SU-DHL-6 (cell line): ENCODE data around the gene RCAN3.

Source experiments
- EZH2phosphoT487 ChIP-seq: fragments of 200-600 bp; sonication (generic), shearing (Covaris generic); conservative IDR thresholded peaks from 2 replicates; pipeline ENCODE4 v1.6.1; 2018; ENCODE audit warnings: mild to moderate bottlenecking, antibody characterized with exemption, low read length, moderate library complexity, mixed read lengths
- TF ChIP-seq, protein P1 (sequence below): fragments of 200-600 bp; sonication (generic); IDR thresholded peaks from one replicate; pipeline ENCODE4 v1.5.1; 2017; ENCODE audit warnings: antibody characterized with exemption, mild to moderate bottlenecking, low read length, moderate library complexity; ENCODE audit not compliant: insufficient read depth, poor library complexity, severe bottlenecking

DNA sequence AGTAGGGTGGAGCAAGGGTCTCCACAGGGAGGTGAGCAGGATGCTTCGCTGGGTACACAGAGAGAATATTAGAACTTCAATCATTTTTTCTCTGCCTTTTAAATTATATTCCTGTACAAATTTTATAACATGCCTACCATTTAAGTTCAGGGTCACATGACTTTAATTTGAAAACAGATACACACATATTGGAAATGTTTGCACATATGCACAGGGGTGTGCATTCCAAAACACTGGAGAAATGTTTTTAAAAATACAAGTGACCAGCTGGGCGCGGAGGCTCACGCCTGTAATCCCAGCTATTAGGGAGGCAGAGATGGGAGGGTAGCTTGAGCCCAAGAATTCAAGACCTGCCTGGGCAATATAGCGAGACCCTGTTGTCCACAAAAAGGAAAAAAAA is 47.4 kb upstream of the RCAN3 start:
- TF ChIP-seq, protein P1, sequence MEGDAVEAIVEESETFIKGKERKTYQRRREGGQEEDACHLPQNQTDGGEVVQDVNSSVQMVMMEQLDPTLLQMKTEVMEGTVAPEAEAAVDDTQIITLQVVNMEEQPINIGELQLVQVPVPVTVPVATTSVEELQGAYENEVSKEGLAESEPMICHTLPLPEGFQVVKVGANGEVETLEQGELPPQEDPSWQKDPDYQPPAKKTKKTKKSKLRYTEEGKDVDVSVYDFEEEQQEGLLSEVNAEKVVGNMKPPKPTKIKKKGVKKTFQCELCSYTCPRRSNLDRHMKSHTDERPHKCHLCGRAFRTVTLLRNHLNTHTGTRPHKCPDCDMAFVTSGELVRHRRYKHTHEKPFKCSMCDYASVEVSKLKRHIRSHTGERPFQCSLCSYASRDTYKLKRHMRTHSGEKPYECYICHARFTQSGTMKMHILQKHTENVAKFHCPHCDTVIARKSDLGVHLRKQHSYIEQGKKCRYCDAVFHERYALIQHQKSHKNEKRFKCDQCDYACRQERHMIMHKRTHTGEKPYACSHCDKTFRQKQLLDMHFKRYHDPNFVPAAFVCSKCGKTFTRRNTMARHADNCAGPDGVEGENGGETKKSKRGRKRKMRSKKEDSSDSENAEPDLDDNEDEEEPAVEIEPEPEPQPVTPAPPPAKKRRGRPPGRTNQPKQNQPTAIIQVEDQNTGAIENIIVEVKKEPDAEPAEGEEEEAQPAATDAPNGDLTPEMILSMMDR, result no peak
- no peak for TF ChIP-seq EZH2phosphoT487
